GM21528 (cell line): ENCODE results near the gene NCKAP1.
"Not testable (repeated sequence)": the region's sequence is repeated elsewhere in the genome, so short reads cannot be mapped to it uniquely, and the experiment has no call there.

Experiments used
- ATAC-seq: cut with Tn5 transposase; IDR thresholded peaks from one replicate; pipeline ENCODE4 v1.9.1; 2021; ENCODE audit warnings: mild to moderate bottlenecking, moderate library complexity; ENCODE audit not compliant: unreplicated experiment, low FRiP score

Gene NCKAP1

GRCh38 chr2:182890305-182890704, 148.0 kb downstream of the NCKAP1 start:
- no peak for ATAC-seq

DNA sequence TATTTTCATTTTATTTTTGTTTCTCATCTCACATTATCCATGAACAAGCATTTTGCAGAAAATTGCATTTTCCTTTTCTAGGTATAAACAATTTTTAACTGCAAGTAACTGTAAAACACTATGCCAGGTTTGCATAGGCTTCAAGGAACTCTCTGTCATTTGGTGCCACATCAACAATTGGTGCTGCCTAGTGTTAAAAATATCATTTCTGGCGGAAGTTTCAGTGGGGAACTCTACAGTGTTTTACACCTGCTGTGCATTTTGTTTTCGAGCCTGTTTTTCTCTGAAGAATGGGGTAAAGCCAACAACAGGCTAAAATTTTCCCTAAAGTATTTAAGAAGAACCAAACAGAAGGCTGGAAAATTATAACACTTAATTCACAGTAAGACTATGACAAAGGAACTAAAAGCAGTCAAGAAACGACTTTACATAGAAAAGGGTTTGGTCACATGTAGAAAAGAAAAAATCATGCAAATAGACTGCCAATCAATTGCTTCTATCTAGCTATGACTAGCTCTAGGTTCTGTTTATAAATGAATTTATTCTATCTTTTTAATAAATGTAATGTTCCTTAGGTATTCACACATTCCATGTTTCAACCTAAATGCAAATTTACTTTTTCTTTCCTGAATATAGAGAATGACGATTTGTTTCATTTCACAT, 150.4 kb downstream of the NCKAP1 start:
- no peak for ATAC-seq

GRCh38 chr2:182887093-182887492, 151.2 kb downstream of the NCKAP1 start:
- no peak for ATAC-seq

GRCh38 chr2:182885771-182886170, 152.5 kb downstream of the NCKAP1 start:
- no peak for ATAC-seq

DNA sequence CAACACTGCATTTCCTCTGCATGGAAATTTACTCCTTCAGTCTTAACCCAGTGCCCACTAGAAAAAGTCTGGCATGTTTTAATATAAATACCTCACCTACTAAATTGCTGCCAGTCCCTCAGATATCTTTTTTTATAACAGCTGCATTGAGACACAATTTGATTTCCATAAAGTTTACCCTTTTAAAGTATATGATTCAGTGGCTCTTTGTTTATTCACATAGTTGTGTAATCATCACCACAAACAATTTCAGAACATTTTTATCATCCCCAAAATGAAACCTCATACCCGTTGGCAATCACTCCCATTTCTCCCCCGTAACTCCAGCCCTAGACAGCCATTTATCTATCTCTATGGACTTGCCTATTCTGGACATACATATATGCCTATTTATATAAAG, 154.8 kb downstream of the NCKAP1 start:
- ATAC-seq, result no peak

DNA sequence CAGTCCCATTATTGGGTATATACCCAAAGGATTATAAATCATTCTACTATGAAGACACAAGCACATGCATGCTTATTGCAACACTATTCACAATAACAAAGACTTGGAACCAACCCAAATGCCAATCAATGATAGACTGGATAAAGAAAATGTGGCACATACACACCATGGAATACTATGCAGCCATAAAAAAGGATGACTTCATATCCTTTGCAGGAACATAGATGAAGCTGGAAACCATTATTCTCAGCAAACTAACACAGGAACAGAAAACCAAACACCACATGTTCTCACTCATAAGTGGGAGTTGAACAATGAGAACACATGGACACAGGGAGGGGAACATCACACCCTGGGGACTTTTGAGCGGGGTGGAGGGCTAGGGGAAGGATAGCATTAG, 158.2 kb downstream of the NCKAP1 start:
- ATAC-seq, result not testable (repeated sequence)

GRCh38 chr2:182876653-182877052, 161.6 kb downstream of the NCKAP1 start:
- not testable (repeated sequence) for ATAC-seq

GRCh38 chr2:182870227-182870626, 168.0 kb downstream of the NCKAP1 start:
- no peak for ATAC-seq

- no peak for ATAC-seq
These were observed 170.0 kb downstream of the NCKAP1 start for GRCh38 chr2:182868054-182868796.

DNA sequence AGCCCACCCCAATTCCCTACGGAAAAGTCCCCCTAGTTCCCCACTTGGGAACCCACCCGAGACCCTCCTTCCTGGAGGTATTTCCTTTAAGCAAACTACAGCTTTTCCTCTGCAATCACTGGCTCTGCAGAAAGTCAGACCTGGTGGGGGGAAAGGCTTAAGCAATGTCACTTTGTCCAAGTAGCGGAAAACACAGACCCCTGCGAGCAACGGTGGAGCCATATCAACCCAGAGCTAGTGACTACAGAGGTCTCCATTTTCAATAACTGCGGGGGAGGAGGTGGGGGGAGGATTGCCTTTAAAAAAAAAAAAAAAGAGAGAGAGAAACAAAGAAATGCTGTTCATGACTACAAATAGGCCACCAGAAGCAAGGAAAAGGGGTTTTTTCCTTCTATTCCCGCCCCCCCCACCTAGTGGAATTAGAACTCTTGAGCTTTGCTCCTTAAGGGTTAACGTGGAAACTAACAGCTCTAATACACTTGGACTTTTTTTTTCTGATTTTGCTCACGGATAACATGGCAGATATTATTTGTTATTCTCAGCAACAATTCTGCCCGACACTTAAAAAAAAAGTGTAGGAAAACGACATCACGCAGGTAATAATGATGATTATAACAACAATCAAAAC, 170.7 kb downstream of the NCKAP1 start:
- ATAC-seq, result no peak

- no peak for ATAC-seq
These were observed 171.5 kb downstream of the NCKAP1 start, which contains the start of gene FRZB for GRCh38 chr2:182866461-182867406. Gene FRZB (minus strand): TSS chr2:182866637. CDS start chr2:182866552, 85 bp downstream.

GRCh38 chr2:182866095-182866460, 172.2 kb downstream of the NCKAP1 start:
- no peak for ATAC-seq

- ATAC-seq, result no peak
These were observed 173.2 kb downstream of the NCKAP1 start for GRCh38 chr2:182864949-182865570.

GRCh38 chr2:182863642-182864041, 174.6 kb downstream of the NCKAP1 start:
- no peak for ATAC-seq

GRCh38 chr2:182862091-182862490, 176.2 kb downstream of the NCKAP1 start:
- ATAC-seq, result no peak

- no peak for ATAC-seq
These were observed 177.4 kb downstream of the NCKAP1 start for GRCh38 chr2:182860858-182861257.
